Heart left ventricle (tissue), 16 donors: ENCODE data around the gene AGPAT3. TPM values are rescaled to one million over a fixed set of nuclear protein-coding genes. Genes with fewer than 3 reads are reported as not detected.

Experiments used
- ATAC-seq, 4 donors: fragments of 200-7000 bp; cut with Tn5 transposase; one replicate each; pipeline ENCODE4 v1.9.1; 2020 to 2022; ENCODE audit warnings: moderate library complexity in 4 of 4, mild to moderate bottlenecking in 3 of 4, moderate number of reproducible peaks in 1 of 4
- DNase-seq, 5 donors: peaks; one replicate each; pipeline ENCODE4 v3.0.0-alpha.2; 2020
- H3K27ac ChIP-seq, 12 donors: fragments of 200-600 bp; sonication (generic) in 4 of 12; one replicate each; pipeline versions ENCODE4 v1.5.0 to v1.8.0; 2016 to 2022; ENCODE audit warnings: mild to moderate bottlenecking in 2 of 12
- H3K27me3 ChIP-seq, 9 donors: fragments of 200-600 bp; sonication (generic) in 2 of 9; one replicate each; pipeline versions ENCODE4 v1.5.1 to v1.8.0; 2016 to 2022; ENCODE audit warnings: mild to moderate bottlenecking in 3 of 9
- H3K36me3 ChIP-seq, 9 donors: fragments of 200-600 bp; sonication (generic) in 2 of 9; one replicate each; pipeline versions ENCODE4 v1.5.0 to v1.8.0; 2018 to 2022; ENCODE audit warnings: mild to moderate bottlenecking in 2 of 9
- H3K4me1 ChIP-seq, 12 donors: fragments of 200-600 bp; sonication (generic) in 4 of 12; one replicate each; pipeline versions ENCODE4 v1.5.0 to v1.8.0; 2016 to 2022; ENCODE audit warnings: mild to moderate bottlenecking in 3 of 12
- H3K4me3 ChIP-seq, 12 donors: fragments of 200-600 bp; sonication (generic) in 4 of 12; one replicate each; pipeline versions ENCODE4 v1.5.0 to v1.8.0; 2017 to 2022; ENCODE audit warnings: mild to moderate bottlenecking in 9 of 12, moderate library complexity in 4 of 12
- H3K9me3 ChIP-seq, 12 donors: fragments of 200-600 bp; sonication (generic) in 4 of 12; one replicate each; pipeline versions ENCODE4 v1.5.0 to v1.8.0; 2016 to 2022; ENCODE audit warnings: mild to moderate bottlenecking in 1 of 12
- CTCF ChIP-seq, 12 donors: fragments of 200-600 bp; sonication (generic) in 4 of 12; IDR thresholded peaks; one replicate each; pipeline versions ENCODE4 v1.5.0 to v1.8.0; 2018 to 2022; ENCODE audit warnings: antibody characterized with exemption in 12 of 12, mild to moderate bottlenecking in 5 of 12
- POLR2A ChIP-seq, 2 donors: fragments of 450-650 bp; IDR thresholded peaks; one replicate each; pipeline ENCODE4 v1.6.1; 2017; ENCODE audit warnings: antibody characterized with exemption in 2 of 2, mild to moderate bottlenecking in 2 of 2, moderate library complexity in 2 of 2
- WGBS, 4 donors: extraction: QIAGEN DNeasy Blood & Tissue Kit in 2 of 4; methylation state at CpG; one replicate each; pipeline versions ENCODE4 v1.1.5 to v1.1.7; 2013 to 2018; 5-methylcytosine and 5-hydroxymethylcytosine counted together
- intact Hi-C, 10 donors: fragments of 100-400 bp; cut with DNase I; formaldehyde crosslinking; loops; one replicate each; pipeline versions ENCODE4 v1.11.1 to v1.14.2; 2022
- polyA plus RNA-seq, 2 donors: library from polyadenylated mRNA; stranded (reverse); fragments of 200-250 nt; gene quantifications; one replicate each; pipeline ENCODE4 v1.2.3, GENCODE V29; 2013
- total RNA-seq, 9 donors: library from RNA; depleted of rRNA in 2 of 9; stranded (reverse); fragments of >200 nt in 2 of 9; fragmentation: NEBNext Ultra II Directional in 3 of 9; extraction: Animal tissue kit (Norgen Biotek cat#: 25700) in 3 of 9; gene quantifications; one replicate each; pipeline versions ENCODE4 v1.1.0 to v1.2.4, GENCODE V29; 2016 to 2023
- donor health status: ischemic (EF 13 %, LVEDD 7.1; RV severe dilation, severe dysfunction).
- donor health status: healthy with polysubstance abuse.
- donor health status: DM: no; HTN: yes; CAD: no.
- donor health status: DM: no; HTN: no; CAD: no.
- donor health status: ischemic (EF 25% LVEDD 6.9; RV normal size, moderate dysfunction).
- donor health status: ischemic (EF 25% LVEDD 5.7; RV mildly dilated, moderate dysfunction).
- donor health status: healthy.
- donor health status: DM: yes; HTN: yes; CAD: no.
- donor health status: ischemic (EF 35%, LVEDD 5.7; RV mildly dilated, moderate dysfunction).
- donor health status: nonischemic (EF 11% LVEDD 7.7; RV severe dilation, severe dysfunction).
- donor health status: DM: yes; HTN: yes; CAD: no.
- donor health status: PGD.
- donor health status: ischemic (EF 29% LVEDD 5.4; RV normal size, mild dysfunction).
- donor health status: nonischemic (EF 23%, LVEDD 6.1; RV moderate dilation, normal function).

AGPAT3 gene
- total and polyA plus RNA-seq, 11 donors: 26.6 to 86.0 (median 64.5) TPM

GRCh38 chr21:43940329-43941050, 75.5 kb downstream of the AGPAT3 start:
- TF ChIP-seq POLR2A (IDR thresholded peaks at IDR 0.05) (no peak), CTCF (IDR thresholded peaks at IDR 0.05) (no peak)
- Histone ChIP-seq H3K36me3 (peaks cover 0 to 26% (median 0%) of the 10 kb centered on the region in 9 donors), H3K27me3 (no peaks in the 10 kb centered on the region), H3K4me1 (peaks cover 2 to 38% (median 23%) of the 10 kb centered on the region in 12 donors), H3K4me3 (no peak overlapping the region), H3K9me3 (peaks cover 0 to 3% (median 0%) of the 10 kb centered on the region in 12 donors), H3K27ac (no peak overlapping the region)
- ATAC-seq (no peak), DNase-seq (peak in 1 of 5 donors; percentile 13)
- intact Hi-C loops: loop anchor here in 1 of 10 donors (5.0 kb wide), 1 partner anchor 133 kb away; no protein-coding TSS in a partner anchor
- WGBS, 4 donors: 88 to 95% (median 93%) methylated on average over 11 to 21 of the region's 21 CpGs

DNA sequence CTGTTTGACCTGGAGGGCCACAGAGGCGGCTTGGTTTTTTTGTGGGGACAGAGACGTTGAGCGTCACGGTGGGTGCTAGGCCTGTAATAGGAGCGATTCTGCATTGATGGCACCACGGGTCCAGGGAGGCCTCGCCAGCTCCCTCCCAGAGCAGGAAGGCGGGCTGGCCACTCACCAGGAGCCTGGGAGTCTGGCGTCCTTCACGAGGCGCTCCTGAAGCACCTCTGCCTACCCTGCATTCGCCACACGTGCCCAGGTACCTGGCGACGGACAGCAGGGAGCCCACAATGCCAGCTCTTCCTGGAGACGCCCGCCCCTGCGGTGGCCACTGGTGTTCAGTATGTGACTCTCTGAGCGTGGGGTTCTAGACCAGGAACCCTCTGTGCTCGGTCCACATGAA, 77.2 kb downstream of the AGPAT3 start:
- peaks cover 2 to 29% (median 15%) of the 10 kb centered on the region in 12 donors for H3K4me1 ChIP-seq
- H3K4me3 ChIP-seq: no peak overlapping the region
- peaks cover 0 to 31% (median 0%) of the 10 kb centered on the region in 9 donors for H3K36me3 ChIP-seq
- intact Hi-C loops: loop anchor here in 1 of 10 donors (5.0 kb wide), 1 partner anchor 135 kb away; no protein-coding TSS in a partner anchor
- WGBS, 4 donors: 90 to 95% (median 94%) methylated on average over 14 to 20 of the region's 20 CpGs
- no peak overlapping the region for H3K27ac ChIP-seq
- TF ChIP-seq CTCF (IDR thresholded peaks at IDR 0.05) (no peak), POLR2A (IDR thresholded peaks at IDR 0.05) (no peak)
- DNase-seq: no peak
- no peak for ATAC-seq
- peaks cover 0 to 2% (median 0%) of the 10 kb centered on the region in 12 donors for H3K9me3 ChIP-seq
- H3K27me3 ChIP-seq: no peaks in the 10 kb centered on the region

- peaks cover 0 to 35% (median 0%) of the 10 kb centered on the region in 9 donors for H3K36me3 ChIP-seq
- no peak overlapping the region for H3K27ac ChIP-seq
- no peaks in the 10 kb centered on the region for H3K9me3 ChIP-seq
- no peaks in the 10 kb centered on the region for H3K27me3 ChIP-seq
- H3K4me3 ChIP-seq: no peak overlapping the region
- 95 to 97% (median 96%) methylated on average over 10 to 13 of the region's 13 CpGs for WGBS, 4 donors
- DNase-seq (no peak), ATAC-seq (no peak)
- peaks cover 2 to 29% (median 15%) of the 10 kb centered on the region in 12 donors for H3K4me1 ChIP-seq
- intact Hi-C loops: loop anchor here in 1 of 10 donors (5.0 kb wide), 1 partner anchor 135 kb away; no protein-coding TSS in a partner anchor
- TF ChIP-seq CTCF (IDR thresholded peaks at IDR 0.05): no peak
- no peak for TF ChIP-seq POLR2A (IDR thresholded peaks at IDR 0.05)
Measured at GRCh38 chr21:43942621-43943020, 77.6 kb downstream of the AGPAT3 start.

- Histone ChIP-seq H3K4me1 (peaks cover 2 to 25% (median 11%) of the 10 kb centered on the region in 12 donors), H3K9me3 (peaks cover 0 to 7% (median under 1%) of the 10 kb centered on the region in 12 donors), H3K27me3 (no peaks in the 10 kb centered on the region), H3K27ac (peak overlapping the region in 2 of 12 donors; percentile 7 to 64), H3K4me3 (no peak overlapping the region), H3K36me3 (peaks cover 0 to 41% (median 0%) of the 10 kb centered on the region in 9 donors)
- intact Hi-C loops: loop anchor here in 1 of 10 donors (5.0 kb wide), 1 partner anchor 136 kb away; no protein-coding TSS in a partner anchor
- TF ChIP-seq CTCF (IDR thresholded peaks at IDR 0.05): no peak
- no peak for TF ChIP-seq POLR2A (IDR thresholded peaks at IDR 0.05)
- 87 to 93% (median 90%) methylated on average over 22 to 30 of the region's 30 CpGs for WGBS, 4 donors
- ATAC-seq (no peak), DNase-seq (peak in 1 of 5 donors; percentile 16)
Measured at GRCh38 chr21:43943512-43944077, 78.6 kb downstream of the AGPAT3 start.
